Activated naive CD4-positive, alpha-beta T cell treated with anti-CD3 and anti-CD28 coated beads for 36 hours (primary cell): ENCODE measurements around the gene RPS19BP1. TPM values are rescaled to one million over a fixed set of nuclear protein-coding genes. Genes with fewer than 3 reads are reported as not detected.

Source experiments
- CTCF ChIA-PET: fragments of 350-600 bp; sonication (Branson Sonifier 250); formaldehyde crosslinking; loops from one replicate; lab custom pipeline; 2021; ENCODE audit warnings: antibody characterized with exemption; lab: Charles Lee
- DNase-seq: peaks from one replicate; pipeline ENCODE4 v3.0.0-alpha.2; 2020
- H3K27ac Mint-ChIP-seq: one replicate; pipeline ENCODE4 v1.8.0; 2021; ENCODE audit warnings: mild to moderate bottlenecking, mixed read lengths
- H3K27me3 Mint-ChIP-seq: one replicate; pipeline ENCODE4 v1.8.0; 2021; ENCODE audit warnings: low read depth, mixed read lengths
- H3K36me3 Mint-ChIP-seq: one replicate; pipeline ENCODE4 v1.8.0; 2021; ENCODE audit warnings: low read depth, mixed read lengths
- H3K4me1 Mint-ChIP-seq: one replicate; pipeline ENCODE4 v1.8.0; 2021; ENCODE audit warnings: low read depth, mixed read lengths
- H3K4me3 Mint-ChIP-seq: one replicate; pipeline ENCODE4 v1.8.0; 2021; ENCODE audit warnings: mild to moderate bottlenecking, moderate library complexity, mixed read lengths
- H3K9me3 Mint-ChIP-seq: one replicate; pipeline ENCODE4 v1.8.0; 2021; ENCODE audit warnings: mixed read lengths
- intact Hi-C: fragments of 100-400 bp; cut with micrococcal nuclease; formaldehyde crosslinking; loops from one replicate; pipeline ENCODE4 v1.15.1; 2023
- total RNA-seq, 2 experiments: library from RNA; stranded (reverse); gene quantifications; one replicate each; pipeline ENCODE4 v1.2.3, GENCODE V29; 2021

Gene RPS19BP1
- total RNA-seq, 2 experiments from 2014 or later, result 52.0 to 56.2 TPM

DNA sequence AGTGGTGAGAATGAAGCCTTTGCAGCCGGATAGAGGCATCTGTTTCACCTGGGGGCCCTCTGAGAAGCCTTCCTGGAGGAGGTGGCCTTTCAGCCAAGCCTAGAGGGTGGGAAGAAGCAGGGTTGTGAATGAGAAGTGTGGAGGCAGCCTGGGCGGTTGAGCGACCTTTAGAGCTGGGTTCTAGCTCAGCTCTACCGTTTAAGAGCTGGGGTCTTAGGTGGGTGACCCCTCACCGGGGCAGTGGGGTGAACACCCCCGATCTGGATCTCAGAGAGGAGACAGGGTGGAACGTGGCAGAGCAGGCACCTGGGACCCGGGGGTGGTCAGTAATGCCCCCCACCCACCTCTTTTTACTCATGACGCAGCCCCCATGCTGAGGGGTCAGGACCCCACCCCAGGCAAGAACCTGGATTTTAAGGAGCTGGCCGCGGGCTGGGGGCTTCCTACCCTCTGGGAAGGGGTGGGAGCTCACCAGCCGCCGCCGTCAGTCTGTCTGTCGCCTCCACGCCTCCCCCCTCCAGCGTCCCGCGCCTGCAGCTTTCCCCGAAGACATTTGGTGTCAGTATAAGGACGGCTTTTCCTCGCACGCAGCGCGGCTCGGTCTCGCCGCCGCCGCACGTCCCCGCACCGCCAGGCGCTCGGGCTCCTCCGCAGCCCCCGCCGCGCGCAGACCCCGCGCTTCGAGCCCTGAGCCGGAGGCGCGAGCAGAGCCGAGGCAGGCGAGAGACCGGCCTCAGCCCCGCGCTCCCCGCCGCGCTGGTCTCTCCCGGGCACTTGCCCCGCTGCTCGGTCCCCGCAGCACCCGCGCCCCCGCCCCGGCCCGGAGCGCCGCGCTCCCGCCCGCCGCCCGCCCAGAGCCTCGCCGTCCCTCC, 24.7 kb upstream of the RPS19BP1 start:
- CTCF ChIA-PET, result interaction anchor here (0.6 to 1.9 kb wide), 6 partner anchors 22 to 579 kb away, joined by 3 to 6 read pairs (median 4); no protein-coding TSS in a partner anchor
- Mint-ChIP-seq H3K27ac (no peak overlapping the region), H3K9me3 (no peaks in the 10 kb centered on the region), H3K27me3 (peaks cover 13% of the 10 kb centered on the region), H3K4me3 (peak overlapping the region; percentile 33), H3K36me3 (no peaks in the 10 kb centered on the region), H3K4me1 (peaks cover 4% of the 10 kb centered on the region)
- peak; percentile 73 for DNase-seq
- intact Hi-C loops, result loop anchor here (5.0 kb wide), 1 partner anchor 465 kb away; no protein-coding TSS in a partner anchor

- Mint-ChIP-seq H3K4me3 (no peak overlapping the region), H3K27ac (no peak overlapping the region), H3K4me1 (peaks cover 4% of the 10 kb centered on the region), H3K9me3 (no peaks in the 10 kb centered on the region), H3K36me3 (no peaks in the 10 kb centered on the region), H3K27me3 (peaks cover 17% of the 10 kb centered on the region)
- CTCF ChIA-PET, result interaction anchor here (0.6 to 1.9 kb wide), 2 partner anchors 19 to 102 kb away, joined by 4 to 6 read pairs; no protein-coding TSS in a partner anchor
- intact Hi-C loops, result no loop called here
- DNase-seq, result no peak
Measured at GRCh38 chr22:39554151-39554550, 21.6 kb upstream of the RPS19BP1 start.

DNA sequence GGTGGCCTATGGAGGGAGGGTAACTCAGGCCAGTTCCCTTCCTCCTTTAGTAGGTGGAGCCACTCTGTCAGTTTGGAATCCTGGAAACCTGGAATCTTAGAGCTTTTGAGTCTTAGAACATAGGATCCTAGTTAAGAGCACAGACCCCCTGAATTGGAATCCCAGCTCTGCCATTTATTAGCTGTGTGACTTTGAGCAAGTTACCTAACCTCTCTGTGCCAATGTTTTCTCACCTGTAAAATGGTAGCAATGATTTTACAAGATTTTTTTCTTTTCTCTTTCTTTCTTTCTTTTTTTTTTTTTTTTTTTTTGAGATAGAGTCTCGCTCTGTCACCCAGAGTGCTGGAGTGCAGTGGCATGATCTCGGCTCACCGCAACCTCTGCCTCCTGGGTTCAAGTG, 20.9 kb upstream of the RPS19BP1 start:
- no peak overlapping the region for H3K27ac Mint-ChIP-seq
- peaks cover 4% of the 10 kb centered on the region for H3K4me1 Mint-ChIP-seq
- H3K9me3 Mint-ChIP-seq, result no peaks in the 10 kb centered on the region
- no peak overlapping the region for H3K4me3 Mint-ChIP-seq
- no peaks in the 10 kb centered on the region for H3K36me3 Mint-ChIP-seq
- CTCF ChIA-PET, result interaction anchor here (0.6 to 1.7 kb wide), 2 partner anchors 101 to 471 kb away, joined by 3 to 4 read pairs; no protein-coding TSS in a partner anchor
- intact Hi-C loops, result no loop called here
- H3K27me3 Mint-ChIP-seq, result peaks cover 14% of the 10 kb centered on the region
- no peak for DNase-seq

- CTCF ChIA-PET, result interaction anchor here (1.3 kb wide), 1 partner anchor 13 kb away, joined by 4 read pairs; no protein-coding TSS in a partner anchor
Measured at GRCh38 chr22:39547587-39547947, 15.0 kb upstream of the RPS19BP1 start.

GRCh38 chr22:39546889-39547586, 14.5 kb upstream of the RPS19BP1 start:
- CTCF ChIA-PET, result interaction anchor here (1.3 kb wide), 1 partner anchor 12 kb away, joined by 4 read pairs; no protein-coding TSS in a partner anchor

More at GRCh38 chr22:39547587-39547947, 15.0 kb upstream of the RPS19BP1 start:
- no peak for DNase-seq
- Mint-ChIP-seq H3K9me3 (no peaks in the 10 kb centered on the region), H3K36me3 (no peaks in the 10 kb centered on the region), H3K27ac (no peak overlapping the region), H3K4me3 (no peak overlapping the region), H3K4me1 (peaks cover 10% of the 10 kb centered on the region), H3K27me3 (peaks cover 29% of the 10 kb centered on the region)
- intact Hi-C loops, result no loop called here

GRCh38 chr22:39545386-39546365, 13.1 kb upstream of the RPS19BP1 start:
- Mint-ChIP-seq H3K27me3 (peaks cover 28% of the 10 kb centered on the region), H3K27ac (no peak overlapping the region), H3K4me3 (no peak overlapping the region), H3K36me3 (no peaks in the 10 kb centered on the region), H3K4me1 (peaks cover 10% of the 10 kb centered on the region), H3K9me3 (no peaks in the 10 kb centered on the region)
- peak; percentile 80 for DNase-seq
- CTCF ChIA-PET, result interaction anchor here (1.3 to 4.1 kb wide), 3 partner anchors 11 to 479 kb away, joined by 6 to 20 read pairs (median 14); no protein-coding TSS in a partner anchor
- intact Hi-C loops, result no loop called here

More at GRCh38 chr22:39546889-39547586, 14.5 kb upstream of the RPS19BP1 start:
- Mint-ChIP-seq H3K4me1 (peaks cover 10% of the 10 kb centered on the region), H3K36me3 (no peaks in the 10 kb centered on the region), H3K27ac (no peak overlapping the region), H3K9me3 (no peaks in the 10 kb centered on the region), H3K27me3 (peaks cover 29% of the 10 kb centered on the region), H3K4me3 (no peak overlapping the region)
- no peak for DNase-seq
- intact Hi-C loops, result no loop called here

GRCh38 chr22:39543095-39543494, 10.5 kb upstream of the RPS19BP1 start:
- no peak overlapping the region for H3K27ac Mint-ChIP-seq
- CTCF ChIA-PET, result interaction anchor here (0.6 to 4.1 kb wide), 5 partner anchors 8 to 482 kb away, joined by 3 to 20 read pairs (median 3); no protein-coding TSS in a partner anchor
- peaks cover 25% of the 10 kb centered on the region for H3K27me3 Mint-ChIP-seq
- H3K36me3 Mint-ChIP-seq, result no peaks in the 10 kb centered on the region
- intact Hi-C loops, result no loop called here
- H3K4me3 Mint-ChIP-seq, result no peak overlapping the region
- DNase-seq, result peak; percentile 59
- H3K9me3 Mint-ChIP-seq, result no peaks in the 10 kb centered on the region
- peaks cover 10% of the 10 kb centered on the region for H3K4me1 Mint-ChIP-seq

DNA sequence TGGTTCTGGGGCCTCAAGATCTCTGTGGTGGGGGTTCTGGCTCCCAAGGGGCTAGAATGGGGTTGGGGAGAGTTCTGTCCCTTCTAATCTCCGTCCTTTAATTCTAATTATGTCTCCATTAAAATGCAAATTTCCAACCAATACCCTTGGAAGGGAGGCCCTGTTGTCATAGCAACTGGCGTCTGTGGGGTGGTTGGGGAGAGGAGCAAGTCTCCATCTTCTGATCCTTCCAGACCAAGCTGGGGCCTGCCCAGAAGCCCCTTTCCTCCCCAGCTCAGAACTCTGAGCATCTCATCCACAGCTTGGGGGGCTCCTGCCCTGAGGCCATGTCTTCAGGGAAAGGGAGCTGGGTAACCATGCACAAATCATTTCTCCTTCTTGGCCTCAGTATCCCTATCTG, 5.4 kb upstream of the RPS19BP1 start:
- Mint-ChIP-seq H3K27me3 (peaks cover under 1% of the 10 kb centered on the region), H3K27ac (no peak overlapping the region)

GRCh38 chr22:39536711-39537110, 4.2 kb upstream of the RPS19BP1 start:
- Mint-ChIP-seq H3K4me1 (peaks cover 7% of the 10 kb centered on the region), H3K36me3 (peaks cover 2% of the 10 kb centered on the region), H3K4me3 (no peak overlapping the region), H3K27me3 (no peaks in the 10 kb centered on the region), H3K9me3 (no peaks in the 10 kb centered on the region), H3K27ac (no peak overlapping the region)
- intact Hi-C loops, result loop anchor here (10.0 kb wide), 1 partner anchor 1748 kb away; the partner anchor contains the start of gene RANGAP1
- DNase-seq, result no peak
- CTCF ChIA-PET, result interaction anchor here (1.2 to 4.1 kb wide), 3 partner anchors 23 to 489 kb away, joined by 3 to 67 read pairs (median 9); no protein-coding TSS in a partner anchor

More for the DNA sequence above, 5.4 kb upstream of the RPS19BP1 start:
- H3K4me3 Mint-ChIP-seq, result no peak overlapping the region
- CTCF ChIA-PET, result interaction anchor here (1.1 to 1.2 kb wide), 2 partner anchors 487 to 499 kb away, joined by 5 to 9 read pairs; no protein-coding TSS in a partner anchor
- H3K9me3 Mint-ChIP-seq, result no peaks in the 10 kb centered on the region
- intact Hi-C loops, result loop anchor here (10.0 kb wide), 1 partner anchor 1747 kb away; the partner anchor contains the start of gene RANGAP1
- H3K4me1 Mint-ChIP-seq, result peaks cover 3% of the 10 kb centered on the region
- no peaks in the 10 kb centered on the region for H3K36me3 Mint-ChIP-seq
- DNase-seq, result no peak

- no peaks in the 10 kb centered on the region for H3K27me3 Mint-ChIP-seq
- H3K4me3 Mint-ChIP-seq, result no peak overlapping the region
- intact Hi-C loops, result loop anchor here (10.0 kb wide), 1 partner anchor 1749 kb away; the partner anchor contains the start of gene RANGAP1
- H3K27ac Mint-ChIP-seq, result no peak overlapping the region
- no peaks in the 10 kb centered on the region for H3K9me3 Mint-ChIP-seq
- H3K36me3 Mint-ChIP-seq, result peaks cover 5% of the 10 kb centered on the region
- H3K4me1 Mint-ChIP-seq, result peaks cover 14% of the 10 kb centered on the region
- DNase-seq, result no peak
- CTCF ChIA-PET, result interaction anchor here (1.2 to 4.1 kb wide), 12 partner anchors 8 to 812 kb away, joined by 3 to 67 read pairs (median 6); no protein-coding TSS in a partner anchor
Measured at GRCh38 chr22:39535831-39536449, 3.4 kb upstream of the RPS19BP1 start.
